Measurements from ENCODE around the gene OSBPL2. TPM values are rescaled to one million over a fixed set of nuclear protein-coding genes. Genes with fewer than 3 reads are reported as not detected.

OSBPL2 gene
- total RNA-seq, 2 experiments from 2014 or later: 23.6 to 24.3 TPM

DNA sequence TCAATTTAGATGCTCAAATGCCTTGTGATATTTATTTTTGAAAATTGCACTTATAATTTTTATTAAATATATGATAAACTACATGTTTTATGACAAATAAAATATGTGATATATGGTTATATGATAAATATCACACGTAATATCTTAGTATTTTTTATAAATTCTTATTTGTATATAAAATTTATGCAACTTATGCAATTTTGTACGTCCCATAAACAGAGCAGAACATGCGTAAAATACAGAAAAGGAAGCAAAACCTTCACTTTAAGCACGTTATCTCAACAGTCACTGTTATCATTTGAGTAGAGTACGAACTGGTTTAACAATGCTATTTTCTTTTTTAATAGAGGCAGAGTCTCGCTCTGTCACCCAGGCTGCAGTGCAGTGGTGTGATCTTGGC, 48.8 kb downstream of the OSBPL2 start:
- TF ChIP-seq, protein P1, sequence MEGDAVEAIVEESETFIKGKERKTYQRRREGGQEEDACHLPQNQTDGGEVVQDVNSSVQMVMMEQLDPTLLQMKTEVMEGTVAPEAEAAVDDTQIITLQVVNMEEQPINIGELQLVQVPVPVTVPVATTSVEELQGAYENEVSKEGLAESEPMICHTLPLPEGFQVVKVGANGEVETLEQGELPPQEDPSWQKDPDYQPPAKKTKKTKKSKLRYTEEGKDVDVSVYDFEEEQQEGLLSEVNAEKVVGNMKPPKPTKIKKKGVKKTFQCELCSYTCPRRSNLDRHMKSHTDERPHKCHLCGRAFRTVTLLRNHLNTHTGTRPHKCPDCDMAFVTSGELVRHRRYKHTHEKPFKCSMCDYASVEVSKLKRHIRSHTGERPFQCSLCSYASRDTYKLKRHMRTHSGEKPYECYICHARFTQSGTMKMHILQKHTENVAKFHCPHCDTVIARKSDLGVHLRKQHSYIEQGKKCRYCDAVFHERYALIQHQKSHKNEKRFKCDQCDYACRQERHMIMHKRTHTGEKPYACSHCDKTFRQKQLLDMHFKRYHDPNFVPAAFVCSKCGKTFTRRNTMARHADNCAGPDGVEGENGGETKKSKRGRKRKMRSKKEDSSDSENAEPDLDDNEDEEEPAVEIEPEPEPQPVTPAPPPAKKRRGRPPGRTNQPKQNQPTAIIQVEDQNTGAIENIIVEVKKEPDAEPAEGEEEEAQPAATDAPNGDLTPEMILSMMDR (IDR thresholded peaks at IDR 0.05): no peak
- no peaks in the 10 kb centered on the region for H3K4me1 Mint-ChIP-seq (ENCODE audit: low read depth)
- ChIA-PET CTCF (no interaction called here), POLR2A (no interaction called here)
- H3K27ac Mint-ChIP-seq: no peak overlapping the region
- H3K4me3 Mint-ChIP-seq: no peak overlapping the region
- H3K27me3 Mint-ChIP-seq: no peaks in the 10 kb centered on the region
- H3K36me3 Mint-ChIP-seq (ENCODE audit: low read depth): no peaks in the 10 kb centered on the region
- ATAC-seq: no peak
- intact Hi-C loops (cut with micrococcal nuclease): no loop called here
- no peaks in the 10 kb centered on the region for H3K9me3 Mint-ChIP-seq
- no peak for DNase-seq

- Mint-ChIP-seq H3K36me3 (ENCODE audit: low read depth) (no peaks in the 10 kb centered on the region), H3K9me3 (no peaks in the 10 kb centered on the region), H3K4me3 (no peak overlapping the region), H3K27ac (no peak overlapping the region), H3K4me1 (ENCODE audit: low read depth) (peaks cover 2% of the 10 kb centered on the region), H3K27me3 (no peaks in the 10 kb centered on the region)
- intact Hi-C loops (cut with micrococcal nuclease): no loop called here
- ChIA-PET POLR2A (no interaction called here), CTCF (no interaction called here)
- DNase-seq: no peak
- TF ChIP-seq, protein P1 (IDR thresholded peaks at IDR 0.05): no peak
- ATAC-seq: no peak
Measured at GRCh38 chr20:62287759-62288534, 49.6 kb downstream of the OSBPL2 start.

DNA sequence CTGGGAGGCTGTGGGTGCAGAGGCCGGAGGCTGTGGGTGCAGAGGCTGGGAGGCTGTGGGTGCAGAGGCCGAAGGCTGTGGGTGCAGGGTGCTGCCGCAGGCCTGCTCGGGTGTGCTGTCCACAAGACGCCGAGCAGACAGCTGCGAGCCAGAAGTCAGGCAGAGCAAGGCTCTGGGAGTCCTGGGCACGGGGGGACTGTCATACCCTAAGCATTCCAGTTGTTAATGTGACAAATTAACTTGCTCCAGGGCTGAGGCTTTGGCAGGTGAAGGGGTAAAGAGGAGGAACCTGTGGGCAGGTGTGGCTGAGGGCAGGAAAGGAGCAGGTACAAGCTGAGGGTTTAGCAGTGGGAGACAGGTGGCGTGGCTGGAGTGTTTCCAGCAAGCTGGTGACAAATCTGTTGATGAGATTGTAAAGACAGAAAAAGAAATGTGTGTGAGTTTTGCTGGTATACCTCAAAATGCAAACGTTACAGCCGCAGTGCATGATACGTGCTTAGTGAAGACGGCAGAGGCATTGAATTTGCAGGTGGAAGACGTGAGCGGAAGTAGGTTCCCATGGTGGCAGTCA, 50.3 kb downstream of the OSBPL2 start:
- TF ChIP-seq, protein P1 (IDR thresholded peaks at IDR 0.05): no peak
- H3K36me3 Mint-ChIP-seq (ENCODE audit: low read depth): no peaks in the 10 kb centered on the region
- ChIA-PET CTCF (no interaction called here), POLR2A (no interaction called here)
- no peak overlapping the region for H3K27ac Mint-ChIP-seq
- H3K4me1 Mint-ChIP-seq (ENCODE audit: low read depth): peaks cover 2% of the 10 kb centered on the region
- intact Hi-C loops (cut with micrococcal nuclease): no loop called here
- H3K4me3 Mint-ChIP-seq: no peak overlapping the region
- no peaks in the 10 kb centered on the region for H3K9me3 Mint-ChIP-seq
- H3K27me3 Mint-ChIP-seq: no peaks in the 10 kb centered on the region
- ATAC-seq: no peak
- no peak for DNase-seq

DNA sequence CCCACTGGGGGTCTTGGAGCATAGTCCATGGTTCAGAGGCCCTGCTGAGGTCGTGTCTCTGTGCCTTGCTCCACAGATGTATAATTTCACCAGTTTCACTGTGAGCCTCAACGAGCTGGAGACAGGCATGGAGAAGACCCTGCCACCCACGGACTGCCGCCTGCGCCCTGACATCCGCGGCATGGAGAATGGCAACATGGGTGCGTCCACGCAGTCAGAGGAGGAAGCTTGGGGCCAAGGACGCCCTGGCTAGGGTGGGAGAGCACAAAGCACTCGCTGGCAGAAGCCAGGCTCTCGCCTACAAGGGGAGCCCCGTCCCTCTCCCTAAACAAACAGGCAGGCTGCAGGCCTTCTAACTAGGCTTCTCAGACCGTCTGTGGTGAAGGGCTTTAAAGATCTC, 50.8 kb downstream of the OSBPL2 start:
- TF ChIP-seq, protein P1 (IDR thresholded peaks at IDR 0.05): no peak
- no peak for DNase-seq
- ATAC-seq: no peak
- no peaks in the 10 kb centered on the region for H3K9me3 Mint-ChIP-seq
- intact Hi-C loops (cut with micrococcal nuclease): no loop called here
- no peaks in the 10 kb centered on the region for H3K36me3 Mint-ChIP-seq (ENCODE audit: low read depth)
- H3K4me1 Mint-ChIP-seq (ENCODE audit: low read depth): peaks cover 2% of the 10 kb centered on the region
- H3K27me3 Mint-ChIP-seq: no peaks in the 10 kb centered on the region
- no peak overlapping the region for H3K4me3 Mint-ChIP-seq
- CTCF ChIA-PET: no interaction called here
- POLR2A ChIA-PET: no interaction called here
- no peak overlapping the region for H3K27ac Mint-ChIP-seq

GRCh38 chr20:62289898-62290297, 51.6 kb downstream of the OSBPL2 start:
- ChIA-PET POLR2A (no interaction called here), CTCF (no interaction called here)
- no peak for DNase-seq

More at GRCh38 chr20:62289898-62290297, 51.6 kb downstream of the OSBPL2 start:
- Mint-ChIP-seq H3K27ac (no peak overlapping the region), H3K4me3 (no peak overlapping the region), H3K9me3 (no peaks in the 10 kb centered on the region), H3K36me3 (ENCODE audit: low read depth) (peaks cover 3% of the 10 kb centered on the region), H3K27me3 (no peaks in the 10 kb centered on the region), H3K4me1 (ENCODE audit: low read depth) (peaks cover 2% of the 10 kb centered on the region)
- no peak for ATAC-seq
- TF ChIP-seq, protein P1 (IDR thresholded peaks at IDR 0.05): no peak
- intact Hi-C loops (cut with micrococcal nuclease): no loop called here

All from activated CD8-positive, alpha-beta T cell treated with anti-CD3 and anti-CD28 coated beads for 36 hours (primary cell).